Measurements from ENCODE around the gene BCL3.

- TF ChIP-seq EZH2 (IDR thresholded peaks at IDR 0.05; ENCODE audit: insufficient read depth, poor library complexity, severe bottlenecking) (no peak), EZH2phosphoT487 (IDR thresholded peaks at IDR 0.05; ENCODE audit: insufficient read depth, low read depth) (no peak)
Observed at GRCh38 chr19:44759083-44759804, 10.7 kb downstream of the BCL3 start.

Measured in GM23248 (cell line).